Large intestine (tissue), 3 donors: ENCODE data around the gene PTPRC. TPM values are rescaled to one million over a fixed set of nuclear protein-coding genes. Genes with fewer than 3 reads are reported as not detected.

ENCODE experiments used
- DNase-seq, 2 donors: peaks; one replicate each; pipeline versions ENCODE4 v3.0.0 to v3.0.0-alpha.2; 2013
- H3K27ac ChIP-seq: one replicate; pipeline ENCODE4 v1.5.1; 2013; ENCODE audit warnings: low read length
- H3K27me3 ChIP-seq: 2 replicates; pipeline ENCODE4 v1.6.1; 2013; ENCODE audit warnings: low read length; ENCODE audit not compliant: control insufficient read depth, insufficient read depth
- H3K36me3 ChIP-seq: 2 replicates; pipeline ENCODE4 v1.6.1; 2013; ENCODE audit warnings: low read length; ENCODE audit not compliant: control insufficient read depth, insufficient read depth
- H3K4me1 ChIP-seq: one replicate; pipeline ENCODE4 v1.6.1; 2013; ENCODE audit warnings: low read length; ENCODE audit not compliant: control insufficient read depth, insufficient read depth
- H3K4me3 ChIP-seq: one replicate; pipeline ENCODE4 v1.5.1; 2013; ENCODE audit warnings: low read length
- H3K9me3 ChIP-seq: one replicate; pipeline ENCODE4 v1.6.1; 2013; ENCODE audit warnings: mild to moderate bottlenecking, low read depth, low read length, moderate library complexity; ENCODE audit not compliant: control insufficient read depth
- WGBS: methylation state at CpG from one replicate; pipeline ENCODE4 v1.1.5; 2013; ENCODE audit warnings: low lambda C conversion rate; ENCODE audit not compliant: insufficient coverage; 5-methylcytosine and 5-hydroxymethylcytosine counted together
- polyA plus RNA-seq: library from polyadenylated mRNA; unstranded; fragments of 120-200 nt; gene quantifications from one replicate; pipeline ENCODE4 v1.2.1, GENCODE V29; 2013

The PTPRC gene
- polyA plus RNA-seq, 1 donor: 18.9 TPM

DNA sequence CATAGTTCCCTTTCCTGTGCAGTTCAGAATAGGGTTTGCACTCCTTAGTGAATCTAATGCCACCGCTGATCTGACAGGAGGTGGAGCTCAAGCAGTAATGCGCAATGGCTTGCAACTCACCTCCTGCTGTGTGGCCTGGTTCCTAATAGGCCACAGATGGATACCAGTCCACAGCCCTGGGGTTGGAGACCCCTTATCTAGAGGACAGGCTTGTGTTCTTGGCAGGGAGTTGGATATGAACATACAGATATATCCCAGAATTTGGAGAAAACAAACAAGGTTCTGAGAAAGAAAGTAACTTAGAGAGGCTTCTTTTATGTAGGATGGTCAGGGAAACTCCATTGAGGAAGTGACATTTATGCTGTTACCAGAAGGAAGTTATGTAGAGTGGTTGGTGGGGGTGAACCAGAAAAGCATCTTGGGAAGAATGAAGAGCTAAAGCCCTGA lies 5.1 kb upstream of the PTPRC start:
- Histone ChIP-seq H3K4me3 (no peak overlapping the region), H3K36me3 (no peaks in the 10 kb centered on the region), H3K27ac (no peak overlapping the region), H3K27me3 (no peaks in the 10 kb centered on the region), H3K4me1 (no peaks in the 10 kb centered on the region), H3K9me3 (no peaks in the 10 kb centered on the region)
- no peak for DNase-seq
- no CpG with 5 or more reads among the region's 2 CpGs for WGBS

- Histone ChIP-seq H3K36me3 (no peaks in the 10 kb centered on the region), H3K9me3 (no peaks in the 10 kb centered on the region), H3K4me3 (no peak overlapping the region), H3K27ac (no peak overlapping the region), H3K27me3 (no peaks in the 10 kb centered on the region), H3K4me1 (no peaks in the 10 kb centered on the region)
- no peak for DNase-seq
Measured at GRCh38 chr1:198635964-198636363, 2.9 kb upstream of the PTPRC start.

GRCh38 chr1:198636391-198636790 lies 2.4 kb upstream of the PTPRC start:
- no peak for DNase-seq
- WGBS: no CpG with 5 or more reads among the region's 2 CpGs

GRCh38 chr1:198637157-198637556 lies 1.7 kb upstream of the PTPRC start:
- Histone ChIP-seq H3K27ac (no peak overlapping the region), H3K4me3 (no peak overlapping the region), H3K27me3 (no peaks in the 10 kb centered on the region), H3K9me3 (no peaks in the 10 kb centered on the region), H3K4me1 (no peaks in the 10 kb centered on the region), H3K36me3 (no peaks in the 10 kb centered on the region)
- no peak for DNase-seq
- 79% methylated on average over 2 of the region's 2 CpGs for WGBS

More at GRCh38 chr1:198636391-198636790, 2.4 kb upstream of the PTPRC start:
- Histone ChIP-seq H3K36me3 (no peaks in the 10 kb centered on the region), H3K4me3 (no peak overlapping the region), H3K9me3 (no peaks in the 10 kb centered on the region), H3K4me1 (no peaks in the 10 kb centered on the region), H3K27me3 (no peaks in the 10 kb centered on the region), H3K27ac (no peak overlapping the region)

DNA sequence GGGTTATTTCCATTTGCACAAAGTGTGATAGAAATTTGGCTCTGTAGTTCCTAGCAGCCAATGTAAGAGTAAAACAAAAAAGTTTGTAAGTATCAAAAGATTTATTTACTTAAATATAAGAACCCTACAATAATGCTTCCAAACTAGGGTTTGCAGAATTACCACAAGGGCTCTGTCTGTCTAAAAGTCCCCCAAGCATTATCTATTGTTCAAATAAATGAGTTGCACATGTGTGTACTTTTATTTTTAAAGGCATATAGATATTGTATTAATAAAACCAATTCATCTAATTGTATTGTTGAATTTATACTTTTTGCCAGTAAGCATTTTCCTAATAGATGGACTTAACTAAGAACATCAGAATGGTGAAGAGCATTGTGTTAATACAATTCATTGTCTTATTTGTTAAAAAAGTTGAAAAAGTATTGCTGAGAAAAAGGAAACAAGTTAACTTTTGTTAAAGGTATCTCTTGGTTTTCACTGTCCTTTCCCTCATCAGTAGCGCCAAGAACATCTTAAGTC lies 863 bp upstream of the PTPRC start:
- WGBS: 100% methylated on average over 1 of the region's 1 CpG
- no peaks in the 10 kb centered on the region for H3K36me3 ChIP-seq
- DNase-seq: no peak
- H3K4me3 ChIP-seq: no peak overlapping the region
- H3K9me3 ChIP-seq: no peaks in the 10 kb centered on the region
- no peak overlapping the region for H3K27ac ChIP-seq
- H3K4me1 ChIP-seq: no peaks in the 10 kb centered on the region
- H3K27me3 ChIP-seq: no peaks in the 10 kb centered on the region

DNA sequence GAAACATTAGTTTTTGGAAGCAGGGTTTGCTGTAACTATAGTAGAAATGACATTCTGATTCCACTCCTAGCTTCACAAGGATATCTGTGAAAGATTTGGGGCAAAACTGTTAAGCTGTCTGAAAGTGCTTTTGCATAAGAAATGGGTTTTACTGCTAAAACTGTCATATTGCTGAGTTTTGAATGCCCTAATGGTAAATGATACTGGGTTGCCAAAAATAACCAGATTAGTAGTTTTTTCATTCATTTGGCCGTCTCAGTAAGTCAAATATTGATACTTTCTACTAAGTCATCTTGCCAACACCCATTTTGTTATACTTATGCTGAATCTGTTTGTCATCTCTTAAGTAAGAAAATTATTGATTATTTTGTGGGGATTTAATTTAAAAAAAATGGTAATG lies 399 bp upstream of the PTPRC start:
- H3K27ac ChIP-seq: no peak overlapping the region
- H3K4me3 ChIP-seq: no peak overlapping the region

GRCh38 chr1:198639671-198640143 lies 867 bp downstream of the PTPRC start:
- Histone ChIP-seq H3K36me3 (no peaks in the 10 kb centered on the region), H3K27ac (no peak overlapping the region), H3K4me3 (no peak overlapping the region), H3K4me1 (no peaks in the 10 kb centered on the region), H3K9me3 (no peaks in the 10 kb centered on the region), H3K27me3 (no peaks in the 10 kb centered on the region)
- no peak for DNase-seq
- 83% methylated on average over 1 of the region's 1 CpG for WGBS

More for the DNA sequence above, 399 bp upstream of the PTPRC start:
- no peaks in the 10 kb centered on the region for H3K36me3 ChIP-seq
- no peaks in the 10 kb centered on the region for H3K27me3 ChIP-seq
- WGBS: no CpG with 5 or more reads among the region's 1 CpG
- H3K9me3 ChIP-seq: no peaks in the 10 kb centered on the region
- no peak for DNase-seq
- no peaks in the 10 kb centered on the region for H3K4me1 ChIP-seq

DNA sequence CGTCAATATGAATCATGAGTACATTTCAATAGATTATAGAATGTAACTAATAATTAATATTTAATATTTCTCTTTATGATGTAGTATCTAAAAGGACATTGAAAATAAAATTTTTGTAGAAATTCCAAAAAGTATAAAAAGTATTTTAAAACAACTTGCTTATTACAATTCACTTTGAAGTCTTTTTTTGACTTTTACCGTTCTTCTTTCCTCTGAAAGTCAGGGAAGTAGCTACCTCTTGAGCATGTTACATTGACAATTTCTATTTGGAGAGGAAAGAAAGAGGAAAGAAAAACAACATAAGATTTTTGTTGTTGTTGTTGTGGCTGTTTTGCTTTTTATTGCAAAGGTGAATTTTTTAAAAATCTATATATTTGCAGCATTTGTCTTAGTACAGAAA lies 1.3 kb downstream of the PTPRC start:
- no peak overlapping the region for H3K4me3 ChIP-seq

DNA sequence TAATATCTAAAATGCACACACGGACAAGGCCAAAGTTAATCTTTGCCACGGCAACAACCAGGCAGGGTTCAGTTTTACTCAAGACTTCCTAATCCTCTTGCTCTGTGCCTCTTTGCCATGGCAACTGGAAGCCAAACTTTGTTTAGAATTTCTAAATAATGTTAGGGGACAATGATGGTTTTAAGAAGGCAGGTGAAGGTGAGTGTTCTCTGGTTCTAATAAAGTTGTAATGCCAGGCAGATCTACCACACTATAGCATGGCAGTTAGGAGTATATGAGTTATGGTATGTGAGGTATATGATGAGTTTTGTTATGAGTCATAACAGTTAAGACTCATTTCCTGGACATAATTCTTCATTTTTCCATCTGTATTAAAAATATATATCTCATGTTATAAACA lies 2.7 kb downstream of the PTPRC start:
- Histone ChIP-seq H3K27me3 (no peaks in the 10 kb centered on the region), H3K9me3 (no peaks in the 10 kb centered on the region), H3K4me1 (no peaks in the 10 kb centered on the region), H3K27ac (no peak overlapping the region), H3K4me3 (no peak overlapping the region), H3K36me3 (no peaks in the 10 kb centered on the region)
- DNase-seq: no peak
- WGBS: no CpG with 5 or more reads among the region's 2 CpGs

More for the DNA sequence above, 1.3 kb downstream of the PTPRC start:
- H3K4me1 ChIP-seq: no peaks in the 10 kb centered on the region
- H3K27ac ChIP-seq: no peak overlapping the region
- WGBS: 88% methylated on average over 1 of the region's 2 CpGs
- no peaks in the 10 kb centered on the region for H3K27me3 ChIP-seq
- DNase-seq: no peak
- H3K36me3 ChIP-seq: no peaks in the 10 kb centered on the region
- H3K9me3 ChIP-seq: no peaks in the 10 kb centered on the region

DNA sequence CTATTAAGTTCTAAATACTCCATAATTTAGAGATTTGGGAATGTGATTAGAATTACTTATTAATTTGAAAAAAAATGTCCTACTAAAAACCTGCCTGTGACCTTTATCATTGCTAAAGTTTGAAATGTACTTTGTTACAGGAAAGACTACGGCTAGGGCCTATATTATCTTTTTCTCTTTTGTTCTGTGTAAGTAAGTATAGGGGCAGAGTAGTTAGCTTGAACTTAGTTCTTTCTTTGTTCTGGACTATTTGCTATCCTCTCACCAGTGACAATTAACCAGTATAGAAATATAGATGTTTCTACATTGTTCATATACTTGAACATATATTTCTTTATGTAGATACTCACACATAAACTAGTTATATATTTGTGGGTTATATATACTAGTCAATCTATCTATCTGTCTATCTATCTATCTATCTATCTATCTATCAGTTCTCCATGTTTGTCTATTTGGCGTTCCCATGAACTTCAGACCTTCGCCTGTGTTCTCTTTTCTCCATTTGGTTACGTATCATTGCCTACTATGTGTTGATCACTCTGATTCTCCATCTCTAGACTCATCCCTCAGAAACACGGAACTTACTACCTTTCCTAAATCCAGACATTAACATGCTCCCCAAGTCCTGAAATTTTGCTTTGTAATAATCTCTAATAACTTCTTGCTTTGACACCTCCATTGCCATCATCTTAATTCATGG lies 3.3 kb downstream of the PTPRC start:
- no peak overlapping the region for H3K4me3 ChIP-seq
- H3K9me3 ChIP-seq: no peaks in the 10 kb centered on the region
- no peaks in the 10 kb centered on the region for H3K36me3 ChIP-seq
- WGBS: 92% methylated on average over 4 of the region's 5 CpGs
- no peak overlapping the region for H3K27ac ChIP-seq
- DNase-seq: no peak
- no peaks in the 10 kb centered on the region for H3K27me3 ChIP-seq
- no peaks in the 10 kb centered on the region for H3K4me1 ChIP-seq

DNA sequence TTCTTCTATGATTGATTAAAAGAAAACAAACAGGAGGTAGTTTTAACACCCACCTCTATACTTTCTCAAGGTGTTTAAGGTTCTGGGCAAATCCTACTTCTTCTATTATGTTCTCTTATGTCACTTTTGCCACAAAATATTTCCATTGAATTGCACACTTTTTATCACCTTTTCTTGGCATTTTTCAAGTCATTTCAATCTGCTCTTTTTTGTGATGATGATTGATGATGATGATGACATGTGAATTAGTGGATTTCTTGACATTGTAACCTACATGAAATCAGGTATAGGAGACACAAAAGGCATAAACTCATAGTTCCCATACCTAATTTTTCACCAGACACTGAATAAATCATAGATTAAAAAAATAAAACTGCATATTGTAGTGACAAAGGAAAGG lies 4.1 kb downstream of the PTPRC start:
- Histone ChIP-seq H3K4me1 (no peaks in the 10 kb centered on the region), H3K4me3 (no peak overlapping the region), H3K9me3 (no peaks in the 10 kb centered on the region), H3K27ac (no peak overlapping the region), H3K27me3 (no peaks in the 10 kb centered on the region), H3K36me3 (no peaks in the 10 kb centered on the region)
- no peak for DNase-seq
